GM15510 (cell line): ENCODE data around the gene MIEF1.

Experiments used
- POLR2A ChIP-seq: IDR thresholded peaks from 3 replicates; pipeline ENCODE4 v1.6.1; 2011; ENCODE audit warnings: borderline replicate concordance; ENCODE audit not compliant: insufficient read length; ENCODE audit errors: extremely low read depth

The MIEF1 gene

GRCh38 chr22:39514373-39514973, 12.4 kb downstream of the MIEF1 start:
- no peak for TF ChIP-seq POLR2A

DNA sequence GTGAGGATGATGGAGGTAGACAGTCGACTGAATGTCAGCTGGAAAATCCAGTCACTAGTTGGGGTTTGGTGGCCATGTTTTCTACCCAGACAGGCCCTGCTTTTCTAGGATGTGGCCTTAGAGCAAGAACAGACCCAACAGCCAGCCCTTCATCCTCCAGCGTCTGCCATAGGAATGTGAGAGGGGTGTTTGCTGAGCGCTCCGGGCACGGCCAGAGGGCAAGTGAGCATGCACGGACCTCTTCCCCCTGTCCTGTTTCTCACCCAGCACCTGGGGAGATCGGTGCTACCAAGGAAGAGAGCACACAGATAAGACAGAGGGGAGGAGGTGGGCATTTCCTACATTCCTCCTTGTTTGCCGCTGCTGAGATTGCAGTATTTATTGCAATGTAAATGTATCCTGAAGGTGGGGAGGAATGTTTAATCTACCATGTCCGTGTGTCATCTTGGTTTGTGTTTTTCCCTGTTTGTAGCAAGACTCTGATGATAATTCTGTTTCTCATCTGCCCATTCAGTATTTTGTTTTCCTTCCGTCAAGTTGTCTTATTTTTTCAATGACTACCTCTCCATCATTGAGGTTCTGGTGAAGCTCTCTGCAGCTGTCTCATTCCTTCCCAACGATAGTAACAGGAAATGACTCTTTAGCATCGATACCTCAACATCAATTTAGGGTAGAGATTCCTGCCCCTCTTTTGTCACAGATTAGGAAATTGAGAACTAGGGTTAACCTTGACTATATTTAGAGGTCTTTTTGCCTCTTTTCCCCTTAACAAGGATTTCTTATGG, 13.4 kb downstream of the MIEF1 start:
- TF ChIP-seq POLR2A, result no peak

GRCh38 chr22:39517470-39517869, 15.4 kb downstream of the MIEF1 start:
- no peak for TF ChIP-seq POLR2A

- TF ChIP-seq POLR2A, result no peak
Measured at GRCh38 chr22:39518144-39518786, 16.2 kb downstream of the MIEF1 start.

GRCh38 chr22:39518996-39519680, 17.0 kb downstream of the MIEF1 start:
- TF ChIP-seq POLR2A, result no peak

DNA sequence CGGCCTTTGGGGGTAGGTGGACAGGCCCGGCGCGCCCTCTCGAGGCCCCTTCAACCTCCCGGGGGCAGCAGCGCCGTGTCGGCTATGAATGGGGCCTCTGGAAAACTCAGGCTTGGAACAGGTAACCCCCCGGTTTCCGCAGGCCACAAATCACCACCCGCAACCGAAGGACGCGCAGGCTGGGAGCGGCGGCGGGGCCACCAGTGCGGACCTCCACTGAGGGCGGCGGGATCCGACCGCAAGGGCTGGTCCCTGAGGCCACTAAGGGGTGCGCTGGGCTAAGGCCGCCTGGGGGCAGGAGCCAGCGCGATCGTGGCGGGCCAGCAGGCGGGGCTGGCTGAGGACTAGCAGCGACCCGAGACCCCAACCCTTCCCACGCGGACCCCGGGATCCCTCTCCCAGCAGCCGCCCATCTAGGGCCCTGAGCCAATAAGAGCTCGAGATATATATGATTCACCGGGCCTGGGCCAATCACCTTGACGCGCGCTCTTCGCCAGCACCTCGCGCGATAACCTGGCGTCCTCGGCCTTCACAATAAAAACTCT, 17.7 kb downstream of the MIEF1 start:
- TF ChIP-seq POLR2A, result peak; percentile 83

GRCh38 chr22:39520226-39521105, 18.4 kb downstream of the MIEF1 start, which contains the start of gene ATF4:
TSS of gene ATF4 (plus strand) at chr22:39520562. CDS start at chr22:39521446, 884 bp downstream.
- TF ChIP-seq POLR2A, result peak; percentile 99

DNA sequence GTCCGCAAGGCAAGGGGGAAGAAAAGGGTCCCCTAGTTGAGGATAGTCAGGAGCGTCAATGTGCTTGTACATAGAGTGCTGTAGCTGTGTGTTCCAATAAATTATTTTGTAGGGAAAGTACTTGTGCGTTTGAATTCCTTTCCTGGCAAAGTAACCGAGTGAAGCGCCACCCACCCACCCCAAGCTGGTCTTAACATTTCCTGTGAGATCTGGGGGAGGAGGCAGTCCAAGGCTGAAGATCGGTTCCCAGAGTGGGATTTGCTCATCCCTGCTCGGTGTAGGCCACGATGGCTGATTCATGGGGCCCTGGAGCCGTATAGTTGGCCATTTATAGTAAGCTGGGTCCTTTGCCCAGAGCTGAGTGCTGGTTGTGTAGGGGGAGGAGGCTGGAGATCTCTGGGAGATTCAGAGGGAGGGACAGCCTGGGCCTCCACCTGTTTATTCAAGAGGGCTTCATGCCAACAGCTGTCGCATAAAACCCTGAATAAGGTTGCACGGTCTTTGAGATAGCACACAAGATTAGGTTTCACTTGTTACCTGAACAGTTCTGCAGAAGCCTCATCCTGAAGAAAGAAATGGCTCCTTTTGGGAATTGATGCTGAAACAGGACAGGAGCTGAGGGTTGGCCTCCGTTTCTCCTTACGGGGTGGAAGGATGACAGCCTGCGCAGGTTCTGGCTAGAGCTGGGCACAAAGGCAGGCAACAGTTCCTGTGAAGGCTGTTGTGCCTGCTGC, 20.6 kb downstream of the MIEF1 start:
- no peak for TF ChIP-seq POLR2A

- TF ChIP-seq POLR2A, result no peak
Measured at GRCh38 chr22:39524089-39524752, 22.1 kb downstream of the MIEF1 start.

DNA sequence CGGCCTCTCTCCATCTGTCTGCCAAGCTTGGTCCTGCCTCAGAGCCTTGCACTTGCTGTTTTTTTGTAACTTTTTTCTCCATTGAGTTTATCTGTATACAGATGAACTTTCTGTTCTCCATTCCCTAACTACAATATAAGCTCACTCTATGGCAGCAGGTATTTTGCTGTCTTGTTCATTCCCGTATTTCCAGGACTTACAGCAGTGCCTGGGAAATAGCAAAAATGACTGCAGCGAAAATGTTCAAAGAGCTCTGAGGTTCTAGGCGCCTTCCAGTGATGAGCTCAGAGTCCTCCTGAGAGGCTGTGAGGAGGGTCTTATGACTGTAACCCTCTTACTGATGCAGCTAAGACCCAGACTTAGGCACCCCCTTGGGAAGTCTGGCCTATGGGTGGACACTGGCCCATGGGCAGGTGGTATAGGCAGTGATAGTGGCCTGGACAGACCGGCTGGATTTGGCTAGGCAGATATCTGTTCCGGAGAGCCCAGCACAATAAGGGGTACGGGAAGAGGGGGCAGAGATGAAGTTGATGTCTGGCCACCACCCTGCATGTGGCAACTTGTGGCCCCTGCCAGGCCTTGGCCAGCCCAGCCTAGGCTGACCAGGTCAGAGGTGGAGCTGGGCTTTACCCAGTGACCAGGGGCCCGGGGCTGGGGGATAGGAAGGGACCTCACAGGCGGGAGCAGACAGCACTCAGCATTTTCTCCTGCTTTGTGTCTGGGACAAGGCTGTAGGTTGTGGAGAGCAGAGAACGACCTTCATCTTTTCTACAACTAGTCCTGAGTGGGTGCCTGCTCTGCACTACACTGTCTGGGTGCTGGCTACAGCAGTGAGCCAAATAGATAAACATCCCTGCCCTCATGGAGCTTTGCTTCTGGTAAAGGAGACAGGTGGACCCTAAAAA, 22.9 kb downstream of the MIEF1 start:
- peak; percentile 13 for TF ChIP-seq POLR2A

GRCh38 chr22:39525658-39525975, 23.5 kb downstream of the MIEF1 start:
- peak; percentile 5 for TF ChIP-seq POLR2A

GRCh38 chr22:39526736-39527171, 24.7 kb downstream of the MIEF1 start:
- peak; percentile 33 for TF ChIP-seq POLR2A
